T-helper 1 cell (primary cell): ENCODE data around the gene NUDT13.

Experiments used
- DNase-seq, 5 donors: peaks; one replicate each; pipeline ENCODE4 v3.0.0-alpha.2; 2012 to 2020

NUDT13 gene

GRCh38 chr10:73167458-73167782 is 57.2 kb downstream of the NUDT13 start:
- no peak for DNase-seq

DNA sequence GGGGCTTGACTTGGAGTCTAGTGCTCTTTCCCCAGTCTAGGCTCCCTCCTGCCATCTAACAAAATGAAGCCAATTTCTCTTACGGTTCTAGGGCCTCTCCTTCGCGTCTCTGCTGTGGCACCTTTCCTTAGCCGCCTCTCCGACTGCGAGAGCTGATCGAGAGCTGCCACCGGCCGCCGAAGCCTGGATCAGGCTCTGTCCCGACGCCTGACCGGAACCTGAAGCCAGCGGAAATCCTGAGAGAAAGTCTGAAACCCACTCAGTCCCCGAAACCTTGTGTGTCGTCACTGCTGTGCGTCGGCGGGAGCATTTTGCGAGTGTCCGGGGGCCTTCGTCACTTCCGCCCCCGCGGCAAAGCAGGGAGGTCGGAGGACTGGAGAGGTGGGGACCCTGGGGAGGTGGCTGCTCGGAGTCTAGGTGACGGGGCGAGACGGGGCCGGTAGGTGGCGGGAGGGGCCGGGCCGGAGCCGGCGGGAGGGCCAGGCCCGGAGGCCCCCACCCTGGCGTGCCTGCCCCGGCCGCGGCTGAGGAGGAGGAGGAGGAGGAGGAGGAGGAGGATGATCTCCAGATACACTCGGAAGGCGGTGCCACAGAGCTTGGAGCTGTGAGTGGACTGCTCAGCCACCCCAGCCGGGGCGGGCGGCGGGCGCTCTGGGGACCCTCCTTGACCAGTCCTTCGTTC is 57.7 kb downstream of the NUDT13 start, which contains the start of the genes ECD and FAM149B1:
Gene ECD (minus strand): TSS at position 226 of the 682 bp plus-strand sequence. CDS start 4,071 bp downstream, outside the sequence.
Gene FAM149B1 (plus strand): TSS at position 337 of the 682 bp plus-strand sequence. CDS start 221 bp downstream, at position 558.
- DNase-seq = peak; percentile 76 to 93 (median 86)

DNA sequence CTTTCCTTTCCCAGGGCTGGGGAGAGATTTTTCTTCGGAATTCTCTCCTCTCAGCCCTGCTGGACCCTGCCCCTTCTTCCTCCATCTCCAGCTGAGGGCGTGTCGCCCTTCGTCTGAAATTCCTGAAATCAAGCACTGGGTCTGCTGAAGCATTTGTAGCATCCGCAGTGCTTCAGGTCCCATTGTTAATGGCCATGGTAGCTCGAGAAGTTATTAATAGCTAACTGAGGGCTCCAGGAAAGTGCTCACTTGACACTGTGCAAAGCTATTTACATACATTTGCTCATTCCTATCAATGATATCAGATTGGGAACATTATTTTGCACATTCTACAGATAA is 58.2 kb downstream of the NUDT13 start:
- DNase-seq = no peak

GRCh38 chr10:73169320-73169719 is 59.1 kb downstream of the NUDT13 start:
- DNase-seq = no peak

GRCh38 chr10:73172867-73173266 is 62.6 kb downstream of the NUDT13 start:
- no peak for DNase-seq

GRCh38 chr10:73174148-73174925 is 64.1 kb downstream of the NUDT13 start:
- no peak for DNase-seq
